B cell (primary cell): ENCODE data around the gene PTPRM.

Experiments
- CTCF ChIP-seq: fragments of 200-600 bp; IDR thresholded peaks from one replicate; pipeline ENCODE4 v1.8.0; 2022; ENCODE audit warnings: antibody characterized with exemption, mild to moderate bottlenecking
- EZH2 ChIP-seq: IDR thresholded peaks from 2 replicates; pipeline ENCODE4 v1.6.1; 2012; ENCODE audit warnings: borderline replicate concordance, low read depth, mild to moderate bottlenecking, moderate library complexity, low read length; ENCODE audit not compliant: insufficient read depth, poor library complexity, severe bottlenecking

GRCh38 chr18:7840411-7840810 lies 273.3 kb downstream of the PTPRM start:
- TF ChIP-seq CTCF (no peak), EZH2 (no peak)
